Ascending aorta (tissue), 2 donors: ENCODE data around the gene CAMK1D. TPM values are rescaled to one million over a fixed set of nuclear protein-coding genes. Genes with fewer than 3 reads are reported as not detected.
"Not testable (repeated sequence)": the region's sequence is repeated elsewhere in the genome, so short reads cannot be mapped to it uniquely, and the experiment has no call there.

Experiments
- DNase-seq, 2 donors: peaks; one replicate each; pipeline ENCODE4 v3.0.0-alpha.2; 2019; ENCODE audit warnings: low spot score in 2 of 2
- H3K27ac ChIP-seq, 2 donors: fragments of 200-600 bp; sonication (generic); one replicate each; pipeline ENCODE4 v1.5.1; 2016 to 2017; ENCODE audit warnings: mild to moderate bottlenecking in 1 of 2
- H3K27me3 ChIP-seq: fragments of 200-600 bp; sonication (generic); one replicate; pipeline ENCODE4 v1.5.1; 2017
- H3K36me3 ChIP-seq, 2 donors: fragments of 200-600 bp; sonication (generic); one replicate each; pipeline ENCODE4 v1.5.1; 2016
- H3K4me1 ChIP-seq, 2 donors: fragments of 200-600 bp; sonication (generic); one replicate each; pipeline ENCODE4 v1.5.1; 2016 to 2017; ENCODE audit warnings: mild to moderate bottlenecking in 1 of 2
- H3K4me3 ChIP-seq, 2 donors: fragments of 200-600 bp; sonication (generic); one replicate each; pipeline ENCODE4 v1.5.1; 2016 to 2017; ENCODE audit warnings: mild to moderate bottlenecking in 1 of 2
- H3K9me3 ChIP-seq, 2 donors: fragments of 200-600 bp; sonication (generic); one replicate each; pipeline ENCODE4 v1.5.1; 2016
- intact Hi-C: fragments of 100-400 bp; cut with DNase I; formaldehyde crosslinking; loops from one replicate; pipeline ENCODE4 v1.15.1; 2023
- total RNA-seq: library from RNA; depleted of rRNA; stranded (reverse); fragments of >200 nt; gene quantifications from one replicate; pipeline ENCODE4 v1.1.0, GENCODE V29; 2016
- TF ChIP-seq, protein P1 (sequence below), 3 experiments: fragments of 200-600 bp in 2 of 3; fragments of 450-650 bp in 1 of 3; sonication (generic) in 2 of 3; IDR thresholded peaks; one replicate each; pipeline ENCODE4 v1.5.1; 2016 to 2019; ENCODE audit warnings: antibody characterized with exemption in 3 of 3, mild to moderate bottlenecking in 1 of 3, moderate library complexity in 1 of 3

CAMK1D gene
- total RNA-seq, 1 donor from 2014 or later: 4.2 TPM

DNA sequence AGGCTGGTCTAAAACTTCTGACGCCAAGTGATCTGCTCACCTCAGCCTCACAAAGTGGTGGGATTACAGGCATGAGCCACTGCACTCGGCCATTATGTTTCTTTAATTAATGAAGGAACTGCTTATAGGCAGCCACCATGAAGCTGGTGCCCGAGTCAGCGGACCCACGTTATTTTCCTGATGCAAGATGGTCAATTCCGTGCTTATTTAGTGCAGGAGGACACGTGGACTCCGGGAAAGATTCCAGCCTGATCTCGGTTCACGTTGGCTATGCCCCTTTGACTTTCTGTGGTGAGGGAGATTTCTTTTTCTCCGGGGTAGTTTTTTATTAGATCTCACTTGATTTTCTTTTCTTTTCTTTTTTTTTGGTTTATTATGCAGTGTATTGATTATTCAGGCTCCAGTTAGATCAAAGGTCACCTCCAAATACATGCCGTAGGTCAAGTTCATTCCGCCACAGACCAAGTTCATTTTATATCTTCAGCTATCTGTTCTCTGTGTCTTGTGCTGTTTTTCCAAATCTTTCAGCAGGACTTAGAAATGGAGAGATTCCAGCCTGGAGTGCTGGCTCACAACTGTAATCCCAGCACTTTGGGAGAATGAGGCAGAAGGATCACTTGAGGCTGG is 8.3 kb downstream of the CAMK1D start:
- intact Hi-C loops: no loop called here
- DNase-seq: no peak
- Histone ChIP-seq H3K4me1 (no peaks in the 10 kb centered on the region), H3K4me3 (no peak overlapping the region), H3K9me3 (no peaks in the 10 kb centered on the region), H3K27me3 (no peaks in the 10 kb centered on the region), H3K36me3 (no peaks in the 10 kb centered on the region), H3K27ac (no peak overlapping the region)
- TF ChIP-seq, protein P1, sequence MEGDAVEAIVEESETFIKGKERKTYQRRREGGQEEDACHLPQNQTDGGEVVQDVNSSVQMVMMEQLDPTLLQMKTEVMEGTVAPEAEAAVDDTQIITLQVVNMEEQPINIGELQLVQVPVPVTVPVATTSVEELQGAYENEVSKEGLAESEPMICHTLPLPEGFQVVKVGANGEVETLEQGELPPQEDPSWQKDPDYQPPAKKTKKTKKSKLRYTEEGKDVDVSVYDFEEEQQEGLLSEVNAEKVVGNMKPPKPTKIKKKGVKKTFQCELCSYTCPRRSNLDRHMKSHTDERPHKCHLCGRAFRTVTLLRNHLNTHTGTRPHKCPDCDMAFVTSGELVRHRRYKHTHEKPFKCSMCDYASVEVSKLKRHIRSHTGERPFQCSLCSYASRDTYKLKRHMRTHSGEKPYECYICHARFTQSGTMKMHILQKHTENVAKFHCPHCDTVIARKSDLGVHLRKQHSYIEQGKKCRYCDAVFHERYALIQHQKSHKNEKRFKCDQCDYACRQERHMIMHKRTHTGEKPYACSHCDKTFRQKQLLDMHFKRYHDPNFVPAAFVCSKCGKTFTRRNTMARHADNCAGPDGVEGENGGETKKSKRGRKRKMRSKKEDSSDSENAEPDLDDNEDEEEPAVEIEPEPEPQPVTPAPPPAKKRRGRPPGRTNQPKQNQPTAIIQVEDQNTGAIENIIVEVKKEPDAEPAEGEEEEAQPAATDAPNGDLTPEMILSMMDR (IDR thresholded peaks at IDR 0.05): no peak

DNA sequence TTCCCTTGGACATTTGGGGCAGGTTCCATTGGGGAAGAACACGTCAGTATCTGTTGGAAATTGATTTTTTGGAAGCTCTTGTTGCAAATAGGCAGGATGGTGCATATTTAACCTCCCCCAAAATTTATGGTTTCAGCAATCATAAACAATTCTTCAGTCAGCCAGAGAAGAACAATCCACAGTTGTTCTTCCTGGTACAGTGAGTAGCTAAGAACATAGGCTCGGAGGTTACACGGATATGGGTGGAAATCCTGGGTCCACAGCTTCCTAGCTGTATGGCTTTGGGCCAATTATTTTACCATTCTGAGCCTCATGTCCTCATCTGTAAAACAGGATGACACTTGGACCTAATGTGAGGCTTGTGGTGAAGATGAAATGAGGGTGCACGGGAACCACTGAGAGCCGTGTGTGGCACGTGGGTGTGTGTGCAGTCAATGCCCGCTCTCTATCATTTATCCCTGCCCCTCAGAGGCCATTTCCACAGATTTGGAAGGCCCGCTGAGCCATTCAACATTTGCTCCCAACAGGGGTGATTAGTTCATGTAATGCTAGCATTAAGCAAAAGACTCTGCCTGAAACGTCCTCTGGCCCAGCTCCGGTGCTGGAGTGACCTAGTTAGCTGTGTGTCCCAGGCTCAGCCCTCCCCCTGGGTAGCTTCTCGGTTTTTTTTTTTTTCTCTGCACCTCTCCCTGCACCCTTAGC is 9.7 kb downstream of the CAMK1D start:
- Histone ChIP-seq H3K4me3 (no peak overlapping the region), H3K4me1 (no peaks in the 10 kb centered on the region), H3K27ac (no peak overlapping the region), H3K36me3 (no peaks in the 10 kb centered on the region), H3K9me3 (no peaks in the 10 kb centered on the region), H3K27me3 (no peaks in the 10 kb centered on the region)
- no peak for DNase-seq
- TF ChIP-seq, protein P1 (IDR thresholded peaks at IDR 0.05): no peak
- intact Hi-C loops: no loop called here

DNA sequence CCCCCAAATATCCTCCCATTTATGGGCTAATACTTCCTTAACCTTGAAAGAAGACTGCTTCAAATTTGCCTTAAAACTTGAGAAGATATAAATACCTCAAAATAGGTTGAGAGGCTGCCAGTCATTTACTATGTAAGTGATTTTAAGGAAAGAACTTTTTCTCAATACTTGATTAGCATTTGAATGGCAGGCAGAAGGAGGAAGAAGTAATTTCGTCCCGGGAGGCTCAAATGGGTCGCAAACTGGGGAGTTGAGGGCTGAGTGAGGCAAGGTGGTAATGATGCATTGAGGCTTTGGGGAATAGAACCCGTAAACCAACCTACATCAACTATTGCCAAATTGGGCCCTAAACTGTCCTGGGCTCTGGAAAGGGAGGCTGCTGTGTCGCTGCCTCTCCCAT is 11.1 kb downstream of the CAMK1D start:
- intact Hi-C loops: no loop called here
- TF ChIP-seq, protein P1 (IDR thresholded peaks at IDR 0.05): no peak
- Histone ChIP-seq H3K27me3 (no peaks in the 10 kb centered on the region), H3K36me3 (no peaks in the 10 kb centered on the region), H3K4me1 (no peaks in the 10 kb centered on the region), H3K9me3 (no peaks in the 10 kb centered on the region), H3K4me3 (no peak overlapping the region), H3K27ac (no peak overlapping the region)
- DNase-seq: no peak

DNA sequence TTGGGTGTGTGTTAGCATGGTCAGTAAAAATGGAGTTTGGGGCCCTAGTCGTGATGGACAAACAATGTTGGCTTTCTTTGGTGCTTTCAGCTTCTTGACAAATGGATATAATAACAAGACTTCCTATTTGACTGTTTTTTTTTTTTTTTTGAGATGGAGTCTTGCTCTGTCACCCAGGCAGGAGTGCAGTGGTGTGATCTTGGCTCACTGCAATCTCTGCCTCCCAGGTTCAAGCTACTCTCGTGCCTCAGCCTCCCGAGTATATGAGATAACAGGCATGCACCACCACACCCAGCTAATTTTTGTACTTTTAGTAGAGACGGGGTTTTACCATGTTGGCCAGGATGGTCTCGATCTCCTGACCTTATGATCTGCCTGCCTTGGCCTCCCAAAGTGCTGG is 11.8 kb downstream of the CAMK1D start:
- intact Hi-C loops, DNase-seq, H3K27me3 ChIP-seq, H3K36me3 ChIP-seq, H3K4me3 ChIP-seq, H3K9me3 ChIP-seq, H3K4me1 ChIP-seq, H3K27ac ChIP-seq: not testable (repeated sequence)

DNA sequence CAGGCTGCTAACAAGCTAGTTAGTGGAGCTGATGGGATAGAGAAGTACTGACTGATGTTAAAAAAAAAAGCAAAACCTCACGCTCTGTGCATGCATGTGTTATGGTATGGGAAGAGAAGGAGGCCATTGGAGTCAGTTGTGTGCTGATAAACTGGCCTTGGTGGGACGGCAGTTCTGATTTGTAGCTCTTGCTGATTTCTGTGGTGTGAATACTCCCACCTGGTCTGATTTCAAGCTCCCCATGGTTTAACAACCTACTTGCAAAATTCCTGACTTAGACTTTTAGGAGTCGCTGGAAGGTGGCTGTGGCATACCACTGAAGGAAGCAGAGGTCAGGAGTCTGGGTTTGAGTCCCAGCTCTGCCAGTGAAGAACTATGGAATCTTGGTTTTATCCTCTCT is 15.2 kb downstream of the CAMK1D start:
- intact Hi-C loops: no loop called here
- H3K27ac ChIP-seq: no peak overlapping the region
- TF ChIP-seq, protein P1 (IDR thresholded peaks at IDR 0.05): no peak
- DNase-seq: peak in 1 of 2 donors; percentile 3
- H3K4me1 ChIP-seq: peaks cover 0 to 5% of the 10 kb centered on the region in 2 donors
- no peaks in the 10 kb centered on the region for H3K9me3 ChIP-seq
- H3K27me3 ChIP-seq: no peaks in the 10 kb centered on the region
- no peaks in the 10 kb centered on the region for H3K36me3 ChIP-seq
- no peak overlapping the region for H3K4me3 ChIP-seq

DNA sequence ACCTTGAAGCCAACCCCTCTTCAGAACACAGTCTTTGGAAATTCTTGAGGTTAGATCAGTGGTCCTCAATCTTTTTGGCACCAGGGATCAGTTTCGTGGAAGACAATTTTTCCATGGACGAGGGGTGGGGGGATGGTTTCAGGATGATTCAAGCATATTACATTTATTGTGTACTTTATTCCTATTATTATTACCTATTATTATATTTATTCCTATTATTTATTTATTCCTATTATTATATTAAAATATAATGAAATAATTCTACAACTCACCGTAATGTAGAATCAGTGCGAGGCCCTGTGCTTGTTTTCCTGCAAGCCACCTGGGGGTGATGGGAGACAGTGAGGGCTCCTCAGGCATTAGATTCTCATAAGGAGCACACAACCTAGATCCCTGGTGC is 17.9 kb downstream of the CAMK1D start:
- intact Hi-C loops: no loop called here
- TF ChIP-seq, protein P1 (IDR thresholded peaks at IDR 0.05): no peak
- Histone ChIP-seq H3K36me3 (no peaks in the 10 kb centered on the region), H3K27me3 (no peaks in the 10 kb centered on the region), H3K27ac (no peak overlapping the region), H3K9me3 (no peaks in the 10 kb centered on the region), H3K4me3 (no peak overlapping the region), H3K4me1 (peaks cover 0 to 5% of the 10 kb centered on the region in 2 donors)
- DNase-seq: no peak
